GM18498 (cell line): Measurements from ENCODE around the gene HNRNPL.
"Not testable (repeated sequence)": the region's sequence is repeated elsewhere in the genome, so short reads cannot be mapped to it uniquely, and the experiment has no call there.

Source experiments
- ATAC-seq: cut with Tn5 transposase; IDR thresholded peaks from one replicate; pipeline ENCODE4 v1.9.1; 2021; ENCODE audit warnings: mild to moderate bottlenecking, moderate library complexity; ENCODE audit not compliant: unreplicated experiment

The HNRNPL gene

GRCh38 chr19:38805180-38805579 lies 44.6 kb downstream of the HNRNPL start:
- no peak for ATAC-seq

- ATAC-seq, result no peak
These were observed 46.2 kb downstream of the HNRNPL start for GRCh38 chr19:38803543-38803942.

- ATAC-seq, result no peak
These were observed 48.3 kb downstream of the HNRNPL start for GRCh38 chr19:38801359-38802095.

- ATAC-seq, result no peak
These were observed 49.0 kb downstream of the HNRNPL start for GRCh38 chr19:38800577-38801347.

- ATAC-seq, result no peak
These were observed 50.7 kb downstream of the HNRNPL start for GRCh38 chr19:38799104-38799503.

GRCh38 chr19:38797781-38798180 lies 52.0 kb downstream of the HNRNPL start:
- ATAC-seq, result not testable (repeated sequence)

GRCh38 chr19:38796154-38796553 lies 53.6 kb downstream of the HNRNPL start:
- no peak for ATAC-seq

- ATAC-seq, result no peak
These were observed 54.2 kb downstream of the HNRNPL start for GRCh38 chr19:38795549-38795948.

GRCh38 chr19:38793671-38794070 lies 56.1 kb downstream of the HNRNPL start:
- ATAC-seq, result no peak

GRCh38 chr19:38793177-38793576 lies 56.6 kb downstream of the HNRNPL start:
- no peak for ATAC-seq

GRCh38 chr19:38792250-38793111 lies 57.3 kb downstream of the HNRNPL start:
- no peak for ATAC-seq

GRCh38 chr19:38791451-38792064 lies 58.2 kb downstream of the HNRNPL start:
- ATAC-seq, result peak; percentile 81

GRCh38 chr19:38790507-38791403 lies 59.0 kb downstream of the HNRNPL start:
- ATAC-seq, result not testable (repeated sequence)

GRCh38 chr19:38788478-38789243 lies 61.1 kb downstream of the HNRNPL start, which contains the start of gene LGALS7B:
TSS of gene LGALS7B (plus strand) at chr19:38789200. CDS start at chr19:38789227, 27 bp downstream.
- ATAC-seq, result no peak

GRCh38 chr19:38786572-38787265 lies 63.1 kb downstream of the HNRNPL start:
- no peak for ATAC-seq
